ENCODE results near the gene NRSN2.
A peak's percentile ranks its signal among the peaks of the same experiment; 100 is the strongest.
"Not testable (repeated sequence)": the region's sequence is repeated elsewhere in the genome, so short reads cannot be mapped to it uniquely, and the experiment has no call there.

The NRSN2 gene

DNA sequence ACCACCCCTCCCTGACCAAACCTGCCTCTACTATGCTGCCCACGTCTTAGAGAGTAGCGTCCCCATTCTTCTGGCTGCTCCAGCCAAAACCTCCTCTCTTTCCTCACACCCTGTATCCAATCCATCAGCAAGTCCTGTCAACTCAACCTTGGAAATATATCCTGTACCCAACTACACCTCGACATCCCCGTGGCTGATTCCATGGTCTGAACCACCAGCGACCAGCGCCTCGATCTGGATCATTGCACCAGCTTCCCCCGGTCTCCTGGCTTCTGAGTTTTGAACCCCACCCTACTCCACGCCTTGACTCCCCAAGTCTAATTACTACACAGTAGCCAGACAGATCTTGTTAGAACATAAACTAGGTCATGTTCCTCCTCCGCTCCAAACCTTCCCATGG lies 9.8 kb downstream of the NRSN2 start:
- DNase-seq: no peak

DNA sequence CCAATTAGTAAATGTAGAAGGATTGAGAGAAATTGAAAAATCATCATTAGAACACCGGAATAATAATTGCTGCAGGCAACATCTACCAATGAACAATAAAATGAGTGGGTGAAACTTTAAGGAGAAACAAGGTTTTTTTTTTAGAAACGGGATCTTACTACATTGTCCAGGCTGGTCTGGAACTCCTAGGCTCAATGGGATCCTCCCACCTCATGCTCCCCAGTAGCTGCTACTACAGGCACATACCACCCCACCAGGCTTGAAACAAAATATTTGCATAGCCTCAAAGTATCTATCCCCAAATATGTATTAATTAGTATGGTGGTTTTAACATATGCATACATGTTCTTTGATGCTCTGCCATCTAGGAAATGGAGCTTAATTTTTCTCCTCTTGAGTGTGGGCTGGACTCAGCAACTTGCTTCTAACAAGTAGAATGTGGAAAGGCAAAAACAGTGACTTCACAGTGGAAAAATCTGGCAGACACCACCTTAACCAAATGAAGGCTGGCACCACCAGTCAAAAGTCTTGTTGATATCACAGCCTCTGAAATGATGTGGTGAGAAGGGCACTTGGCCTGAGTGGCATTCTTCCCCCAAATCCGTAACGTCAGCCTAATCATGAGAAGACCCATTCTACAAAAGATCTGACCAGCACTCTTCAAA lies 12.1 kb downstream of the NRSN2 start:
- no peak for DNase-seq

DNA sequence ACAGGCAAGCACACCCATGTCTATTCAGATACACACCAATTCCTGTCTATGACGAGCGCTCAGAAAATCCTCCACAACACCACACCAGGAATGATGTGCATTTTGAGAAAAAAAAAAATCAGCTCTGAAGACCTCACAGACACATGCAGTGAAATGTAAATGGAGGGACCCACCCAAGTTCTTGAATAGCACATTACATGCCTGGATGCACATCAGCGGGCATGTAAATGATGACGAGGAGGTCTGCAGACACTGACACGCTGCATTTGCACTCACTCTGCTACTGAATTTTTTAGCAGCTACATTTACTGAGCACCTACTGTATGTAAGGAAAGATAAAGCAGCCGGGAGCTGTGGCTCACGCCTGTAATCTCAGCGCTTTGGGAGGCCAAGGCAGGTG lies 14.7 kb downstream of the NRSN2 start:
- no peak for DNase-seq

DNA sequence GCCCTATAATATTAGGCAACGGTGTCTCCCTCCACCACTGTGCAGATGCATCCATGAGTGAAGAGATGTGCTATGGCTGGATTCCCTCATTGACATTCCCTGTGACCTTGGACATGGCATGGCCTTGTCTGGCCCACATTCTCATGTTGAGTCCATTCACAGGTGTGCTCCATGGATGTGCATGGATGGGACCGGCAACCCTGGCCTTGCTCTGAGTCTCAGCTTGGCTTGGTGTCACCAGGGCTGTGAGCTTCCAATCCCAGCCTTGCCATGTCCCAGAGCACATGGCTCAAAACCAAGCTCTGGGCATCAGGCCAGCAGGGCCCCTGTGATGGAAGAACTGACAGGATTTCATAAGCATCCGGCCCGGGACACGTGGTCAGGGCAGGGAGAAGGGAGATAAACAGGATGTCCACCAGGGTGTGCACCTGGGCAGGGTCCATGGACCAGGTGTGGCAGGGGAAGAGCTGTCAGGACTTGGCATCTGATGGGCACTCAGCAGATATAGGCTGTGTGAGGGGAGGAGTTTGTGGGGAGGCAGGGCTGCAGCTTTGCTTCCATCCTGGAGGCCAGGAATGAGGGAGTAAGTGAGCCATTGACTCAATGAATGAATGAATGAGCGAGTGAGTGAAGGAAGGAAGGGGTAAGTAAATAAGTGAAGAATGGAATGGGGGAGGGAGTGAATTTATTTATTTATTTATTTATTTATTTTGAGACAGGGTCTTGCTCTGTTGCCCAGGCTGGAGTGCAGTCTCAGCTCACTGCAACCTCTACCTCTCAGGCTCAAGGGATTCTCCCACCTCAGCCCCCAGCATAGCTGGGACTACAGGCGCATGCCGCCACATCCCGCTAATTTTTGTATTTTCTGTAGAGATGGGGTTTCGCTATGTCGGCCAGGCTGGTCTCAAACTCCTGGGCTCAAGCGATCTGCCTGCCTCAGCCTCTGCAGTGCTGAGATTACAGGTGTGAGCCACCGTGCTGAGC lies 15.7 kb downstream of the NRSN2 start:
- peak; percentile 94 for DNase-seq

DNA sequence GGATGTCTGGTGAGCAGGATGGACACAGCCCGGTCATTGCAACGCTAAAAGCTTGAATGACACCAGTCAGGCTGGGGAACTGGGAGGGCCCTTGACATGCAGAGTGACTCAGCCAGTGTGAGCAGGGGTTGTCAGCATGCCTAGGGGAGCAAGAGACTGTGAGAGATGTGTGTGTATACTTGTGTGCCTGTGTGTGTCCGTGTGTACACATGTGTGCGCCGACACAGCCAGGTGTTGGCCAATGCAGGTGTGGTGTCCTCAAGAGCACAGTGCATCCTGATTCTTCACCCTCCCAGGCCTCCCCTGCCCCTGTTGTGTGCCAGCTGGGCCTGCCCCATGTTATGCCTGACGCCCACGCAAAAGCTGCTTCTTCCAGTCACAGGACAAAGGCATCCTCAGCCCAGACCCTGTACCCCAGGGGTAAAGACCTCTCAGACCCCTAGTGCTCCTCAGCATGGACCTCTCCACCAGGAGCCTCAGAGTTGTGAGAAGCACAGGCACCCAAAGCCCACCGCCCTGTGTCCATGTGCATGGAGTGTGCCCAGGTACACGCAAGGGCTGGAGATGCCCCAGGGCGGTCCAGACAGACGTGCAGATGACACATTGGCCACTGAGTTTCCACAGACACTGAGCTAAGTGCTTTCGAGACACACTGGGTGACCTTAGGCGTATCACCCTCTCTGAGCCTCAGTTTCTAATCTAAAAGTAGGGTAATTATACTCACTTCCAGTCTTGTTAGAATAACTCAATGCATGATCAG lies 16.6 kb downstream of the NRSN2 start:
- no peak for DNase-seq

DNA sequence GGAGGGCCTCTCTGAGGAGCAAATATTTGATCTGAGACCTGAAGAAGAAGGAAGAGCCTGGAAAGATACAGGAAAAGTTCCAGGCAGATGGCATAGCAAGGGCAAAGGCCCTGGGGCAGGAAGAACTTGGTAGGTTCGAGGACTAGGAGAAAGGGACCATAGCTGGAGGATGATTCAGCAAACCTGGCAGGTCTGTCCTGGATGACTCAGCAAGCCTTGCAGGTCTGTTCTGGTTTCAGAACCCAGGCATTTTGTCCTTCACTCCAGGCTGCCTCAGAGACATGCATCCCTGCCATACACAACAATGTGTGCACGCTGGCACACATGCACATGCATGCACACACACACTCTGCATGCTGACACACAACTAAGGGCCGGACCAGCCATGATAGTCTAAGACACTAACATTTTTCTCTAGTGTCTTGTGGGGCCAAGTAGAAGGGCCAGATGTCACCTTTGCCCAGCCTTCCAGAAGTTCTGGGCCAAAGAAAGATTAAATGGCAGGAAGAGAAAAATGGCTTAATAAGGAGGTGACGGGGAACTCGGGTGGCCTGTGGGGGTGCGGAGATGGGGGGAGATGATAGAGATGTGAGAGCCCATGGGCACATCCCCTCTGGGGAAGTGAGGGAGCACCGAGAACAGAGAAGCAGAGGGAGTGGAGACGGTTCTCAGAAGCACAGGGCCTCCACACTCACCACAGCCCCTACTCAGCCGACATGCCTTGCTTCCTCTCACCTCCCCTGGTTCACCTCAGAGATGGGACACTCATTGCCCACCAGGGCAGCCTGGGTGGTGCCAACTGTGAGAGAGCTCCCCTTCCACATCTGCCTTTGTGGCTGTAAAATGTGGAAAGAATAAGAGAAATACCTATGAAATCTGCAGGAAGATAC lies 18.2 kb downstream of the NRSN2 start:
- peak; percentile 41 for DNase-seq

DNA sequence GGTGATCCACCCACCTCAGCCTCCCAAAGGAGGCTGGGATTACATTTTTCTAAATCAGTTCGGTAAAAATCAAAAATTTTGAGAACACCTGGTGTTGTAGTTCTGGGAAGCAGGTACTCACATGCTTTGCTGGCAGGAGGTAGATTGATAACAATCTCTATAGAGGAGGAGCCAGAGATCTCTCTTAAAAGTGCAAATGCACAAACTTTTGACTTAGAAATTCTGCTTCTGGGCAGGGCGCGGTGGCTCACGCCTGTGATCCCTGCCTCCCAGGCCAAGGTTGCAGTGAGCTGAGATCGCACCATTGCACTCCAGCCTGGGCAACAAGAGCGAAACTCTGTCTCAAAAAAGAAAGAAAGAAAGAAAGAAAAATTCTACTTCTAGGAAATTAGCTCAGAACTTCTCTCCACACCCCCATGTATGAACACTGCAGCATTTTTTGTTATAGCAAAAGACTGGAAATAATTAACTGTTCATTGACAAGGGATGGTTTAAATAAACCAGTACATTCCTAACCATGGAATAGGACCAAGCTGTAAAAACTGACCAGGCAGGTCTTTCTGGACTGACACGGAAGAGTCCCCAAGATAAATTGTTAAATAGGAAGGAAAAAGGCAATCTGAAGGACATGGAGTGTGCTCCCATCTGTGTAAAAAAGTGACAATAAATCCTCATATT lies 19.3 kb downstream of the NRSN2 start:
- no peak for DNase-seq

DNA sequence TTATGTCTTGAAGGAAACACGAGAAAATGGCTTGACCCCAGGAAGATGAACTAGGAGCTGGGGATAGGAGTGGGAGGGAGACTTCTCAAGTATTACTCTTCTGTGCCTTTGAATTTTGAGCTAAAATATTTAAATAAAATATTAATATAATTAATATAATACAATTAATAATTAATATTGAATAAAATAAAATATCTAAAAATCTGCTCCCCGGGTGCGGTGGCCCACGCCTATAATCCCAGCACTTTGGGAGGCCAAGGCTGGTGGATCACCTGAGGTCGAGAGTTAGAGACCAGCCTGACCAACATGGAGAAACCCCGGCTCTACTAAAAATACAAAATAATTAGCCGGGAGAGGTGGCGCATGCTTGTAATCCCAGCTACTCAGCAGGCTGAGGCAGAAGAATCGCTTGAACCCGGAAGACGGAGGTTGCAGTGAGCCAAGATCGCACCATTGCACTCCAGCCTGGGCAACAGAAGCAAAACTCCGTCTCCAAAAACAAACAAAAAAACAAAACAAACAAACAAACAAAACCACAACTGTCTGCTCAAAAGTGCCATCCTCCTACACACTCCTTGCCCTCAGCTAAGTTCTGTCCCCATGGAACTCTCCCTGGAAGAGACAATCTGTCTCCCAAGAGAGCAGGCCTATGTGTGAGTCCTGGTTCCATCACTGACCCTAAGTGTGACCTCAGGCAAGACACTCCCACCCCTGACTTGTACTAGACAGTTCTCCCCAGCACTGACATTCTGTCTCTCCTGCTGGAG lies 20.0 kb downstream of the NRSN2 start:
- DNase-seq: no peak

DNA sequence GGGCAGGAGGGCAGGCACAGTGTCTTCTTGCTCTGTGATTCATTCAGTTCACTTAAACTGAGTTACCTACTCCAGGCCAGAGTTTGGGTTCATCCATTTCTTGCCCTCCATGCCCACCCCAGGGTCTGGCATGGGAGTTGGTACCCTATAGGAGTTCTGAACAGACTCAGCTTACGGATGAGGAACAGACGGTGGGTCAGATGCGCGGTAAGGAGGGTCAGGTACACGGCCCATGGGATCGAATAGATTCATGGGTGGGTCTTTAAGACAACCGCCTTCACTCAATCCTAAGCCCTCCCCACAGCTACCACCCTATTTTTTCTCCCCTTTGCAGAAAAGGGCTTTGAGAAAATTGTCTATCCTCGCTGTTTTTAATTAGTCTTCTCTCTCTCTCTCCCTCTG lies 20.6 kb downstream of the NRSN2 start:
- DNase-seq: no peak

DNA sequence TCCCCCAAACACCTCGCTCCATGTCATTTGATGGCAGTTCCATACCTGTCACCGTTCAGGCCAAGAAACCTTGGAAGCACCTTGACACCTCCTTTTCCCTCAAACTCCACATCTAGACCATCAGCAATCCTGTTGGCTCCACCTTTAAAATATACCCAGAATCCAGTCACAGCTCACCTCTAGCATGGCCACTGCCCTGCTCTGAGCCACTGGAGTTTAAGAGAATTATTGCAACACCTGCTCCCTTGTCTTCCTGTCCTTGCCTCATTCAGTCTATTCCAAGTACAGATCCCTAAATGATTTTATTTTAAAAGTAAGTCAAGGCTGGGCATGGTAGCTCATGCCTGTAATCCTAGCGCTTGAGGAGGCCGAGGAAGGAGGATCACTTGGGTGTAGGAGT lies 22.0 kb downstream of the NRSN2 start:
- no peak for DNase-seq

DNA sequence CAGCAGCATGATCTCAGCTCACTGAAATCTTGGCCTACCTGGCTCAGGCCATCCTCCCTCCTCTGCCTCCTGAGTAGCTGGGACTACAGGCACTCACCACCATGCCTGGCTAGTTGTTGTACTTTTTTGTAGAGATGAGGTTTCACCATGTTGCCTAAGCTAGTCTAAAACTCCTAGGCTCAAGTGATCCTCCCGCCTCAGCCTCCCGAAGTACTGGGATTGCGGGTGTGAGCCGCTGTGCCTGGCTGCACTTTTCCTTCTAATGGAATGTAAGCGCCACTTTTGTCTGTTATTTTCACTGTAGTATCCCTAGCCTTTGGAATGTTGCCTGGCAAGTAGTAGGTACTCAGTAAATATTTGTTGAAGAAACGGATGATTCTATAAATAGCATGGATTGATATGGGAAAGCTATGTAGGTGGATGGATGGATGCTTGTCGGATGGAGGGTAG lies 23.3 kb downstream of the NRSN2 start:
- no peak for DNase-seq

DNA sequence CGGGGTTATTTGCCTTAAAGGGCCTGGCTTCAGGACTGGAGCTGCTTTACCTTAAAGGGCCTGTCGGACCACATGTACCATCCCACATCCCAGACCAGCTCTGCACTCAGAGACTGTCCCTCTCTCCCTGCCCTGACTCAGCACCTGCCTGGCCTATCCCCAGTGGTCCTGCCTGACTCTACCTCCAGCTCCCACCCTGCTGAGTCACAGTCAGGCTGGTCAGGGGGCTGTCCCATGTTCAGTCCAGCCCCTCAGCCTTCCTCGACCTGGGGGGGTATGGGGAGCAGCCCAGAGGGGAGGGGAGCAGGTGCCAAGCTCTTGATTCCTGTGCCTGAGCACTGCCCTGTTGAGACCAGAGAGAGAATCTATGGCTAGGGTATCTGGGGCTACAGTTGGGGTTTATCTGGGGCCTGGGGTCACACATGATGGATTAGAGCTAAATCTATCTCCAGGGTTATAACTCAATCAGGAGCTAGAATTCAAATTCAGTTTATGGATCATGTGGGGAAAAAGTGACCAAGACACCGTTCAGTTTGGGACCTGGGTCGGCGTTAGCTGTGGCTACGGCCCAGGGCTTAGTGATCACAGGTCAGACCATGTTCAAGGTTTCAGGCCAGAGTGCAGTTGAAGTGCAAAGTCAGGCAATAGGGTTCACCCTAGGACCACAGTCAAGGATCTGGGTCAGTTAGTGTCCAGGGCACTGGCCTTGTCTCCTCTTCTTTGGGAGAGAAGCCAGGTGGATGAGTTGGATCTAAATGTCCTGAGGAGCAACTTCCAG lies 24.3 kb downstream of the NRSN2 start:
- DNase-seq: no peak

DNA sequence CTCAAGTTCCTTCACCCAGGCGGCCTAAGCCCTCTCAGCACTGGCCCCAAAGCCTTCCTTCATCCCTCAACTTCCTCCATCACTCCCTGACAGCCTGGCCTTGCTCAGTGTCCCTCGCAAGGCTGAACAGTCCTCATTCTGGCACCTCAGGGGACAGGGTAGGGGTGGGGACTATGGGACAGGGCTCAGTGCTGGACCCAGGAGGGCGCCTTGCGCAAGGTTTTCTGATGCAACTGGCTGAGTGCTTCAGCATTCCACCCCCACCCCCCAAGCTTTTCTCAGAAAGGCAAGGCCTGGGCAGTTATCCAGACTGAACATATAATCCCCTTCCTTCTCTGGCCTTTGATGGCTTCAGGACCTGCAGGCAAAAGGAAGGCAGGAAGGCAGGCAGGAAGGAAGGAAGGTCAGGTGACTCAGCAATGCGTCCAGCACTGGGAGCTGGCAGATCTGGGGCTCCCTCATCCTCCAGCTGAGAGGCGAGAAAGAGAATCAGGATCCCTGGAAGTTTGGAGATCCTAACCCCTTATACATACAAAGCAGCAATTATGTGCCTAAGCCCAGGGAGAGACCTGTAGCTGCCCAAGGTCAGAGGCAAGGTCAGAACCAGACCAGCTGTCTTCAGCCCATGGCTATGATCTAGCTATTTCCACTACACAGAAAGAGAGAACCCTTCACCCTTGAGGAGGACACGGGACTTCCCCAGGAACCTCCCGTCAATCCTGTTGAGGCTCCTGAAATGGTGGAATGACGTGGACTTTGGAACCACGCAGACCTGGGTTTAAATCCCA lies 25.0 kb downstream of the NRSN2 start:
- peak; percentile 94 for DNase-seq

DNA sequence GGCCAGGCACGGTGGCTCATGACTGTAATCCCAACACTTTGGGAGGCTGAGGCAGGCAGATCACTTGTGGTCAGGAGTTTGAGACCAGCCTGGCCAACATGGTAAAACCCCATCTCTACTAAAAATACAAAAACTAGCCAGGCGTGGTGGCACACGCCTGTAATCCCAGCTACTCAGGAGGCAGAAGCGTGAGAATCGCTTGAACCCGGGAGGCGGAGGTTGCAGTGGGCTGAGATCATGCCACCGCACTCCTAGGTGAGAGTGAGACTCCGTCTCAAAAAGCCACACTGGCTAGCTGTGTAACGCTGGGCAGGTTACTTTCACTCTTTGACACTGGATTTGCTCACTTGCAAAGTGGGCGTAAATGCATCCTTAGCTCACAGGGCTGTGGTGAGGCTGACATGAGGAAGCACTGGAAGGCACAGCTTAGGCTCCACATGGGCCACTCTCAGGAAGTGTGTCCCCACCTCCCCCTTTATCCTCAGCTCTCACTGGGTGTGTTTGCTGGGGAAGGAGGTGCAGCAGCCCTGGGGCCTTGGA lies 25.7 kb downstream of the NRSN2 start:
- DNase-seq: not testable (repeated sequence)

DNA sequence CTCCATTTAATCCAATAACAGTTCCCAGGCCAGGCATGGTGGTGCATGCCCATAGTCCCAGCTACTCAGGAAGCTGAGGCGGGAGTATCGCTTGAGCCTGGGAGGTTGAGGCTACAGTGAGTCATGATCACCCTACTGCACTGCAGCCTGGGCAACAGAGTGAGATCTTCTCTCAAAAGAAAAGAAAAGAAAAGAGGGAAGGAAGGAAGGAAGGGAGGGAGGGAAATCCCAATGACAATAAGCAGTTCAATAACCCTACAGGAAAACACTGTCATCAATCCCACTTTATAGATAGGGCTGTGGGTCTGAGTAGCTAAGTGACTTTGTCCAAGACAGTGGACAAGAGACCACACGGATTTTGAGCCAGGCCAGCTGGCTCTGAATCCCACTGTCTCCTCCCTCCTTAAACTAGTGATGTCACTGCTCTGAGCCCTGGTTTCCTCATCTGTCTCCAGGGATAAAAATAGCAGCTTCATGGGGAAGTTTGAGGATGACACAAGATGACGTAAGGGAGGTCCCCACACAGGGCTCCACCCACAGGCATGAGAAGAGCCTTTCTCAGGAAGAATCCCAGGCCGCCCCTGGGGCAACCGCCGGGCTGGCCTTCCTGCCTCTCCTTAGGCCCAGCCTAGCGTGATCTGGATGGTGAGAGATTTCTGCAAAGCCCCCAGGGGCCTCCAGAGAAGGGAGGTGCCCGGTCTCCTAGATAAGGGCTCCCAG lies 26.4 kb downstream of the NRSN2 start:
- DNase-seq: peak; percentile 81

DNA sequence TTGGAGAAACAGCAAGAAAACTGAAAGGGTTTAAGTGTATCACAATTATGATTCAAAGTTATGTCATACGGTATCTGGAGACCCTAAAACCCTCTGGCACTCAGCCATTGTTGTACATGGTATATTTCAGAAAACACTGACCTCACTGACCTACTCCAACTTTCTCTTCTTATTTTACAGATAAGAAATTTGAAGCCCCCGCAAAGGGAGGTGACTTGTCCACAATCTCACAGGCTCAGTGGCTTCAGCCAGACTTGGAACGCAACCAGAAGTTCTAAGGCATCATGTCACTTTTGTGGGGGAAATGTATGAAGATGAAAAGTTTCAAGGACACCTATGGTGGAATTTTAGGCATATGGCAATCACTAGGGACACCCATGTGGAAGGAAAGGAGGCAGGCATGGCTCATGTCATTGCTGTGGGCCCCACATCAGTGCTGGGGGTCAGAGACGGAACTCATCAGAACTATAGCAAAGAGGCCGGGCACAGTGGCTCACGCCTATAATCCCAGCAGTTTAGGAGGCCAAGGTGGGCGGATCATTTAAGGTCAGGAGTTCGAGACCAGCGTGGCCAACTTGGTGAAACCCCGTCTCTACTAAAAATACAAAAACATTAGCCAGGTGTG lies 28.5 kb downstream of the NRSN2 start:
- no peak for DNase-seq

DNA sequence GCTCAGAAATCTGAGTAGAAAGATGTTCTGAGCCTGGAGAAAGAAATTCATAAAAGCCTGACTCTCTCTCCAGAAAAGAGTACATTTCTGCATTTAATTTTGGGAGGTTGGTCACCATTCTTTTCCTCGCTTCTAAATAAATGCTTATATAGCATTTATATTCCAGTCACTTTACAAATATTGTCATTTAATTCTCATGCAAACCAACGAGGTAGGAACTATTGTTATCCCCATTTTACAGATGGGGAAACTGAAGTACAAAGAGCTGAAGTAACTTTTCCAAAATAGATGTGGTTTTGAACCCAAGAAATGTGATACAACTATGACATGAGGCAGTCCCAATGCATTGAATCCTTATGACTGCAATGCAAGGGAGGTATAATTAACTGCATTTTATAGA lies 29.2 kb downstream of the NRSN2 start:
- no peak for DNase-seq

DNA sequence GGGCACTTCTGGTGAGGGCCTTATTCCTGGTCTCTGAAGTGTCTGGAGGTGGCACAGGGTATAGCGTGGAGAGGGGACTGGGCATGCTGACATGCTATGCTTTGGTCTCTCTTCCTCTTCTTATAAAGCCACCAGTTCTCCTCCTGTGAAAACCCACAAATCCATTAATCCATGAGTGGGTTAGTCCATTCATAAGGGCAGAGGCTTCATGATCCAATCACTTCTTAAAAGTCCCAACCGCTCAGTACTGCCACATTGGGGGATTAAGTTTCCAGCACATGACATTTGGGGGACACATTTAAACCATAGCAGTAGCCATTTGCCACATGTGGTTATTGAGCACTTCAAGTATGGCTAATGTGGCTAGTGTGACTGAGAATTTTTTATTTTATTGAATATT lies 29.8 kb downstream of the NRSN2 start:
- no peak for DNase-seq

All from fibroblast of skin of right quadriceps (primary cell).